H1 (cell line): Measurements from ENCODE around the gene FRG2C. TPM values are rescaled to one million over a fixed set of nuclear protein-coding genes. Genes with fewer than 3 reads are reported as not detected.
"Not testable (repeated sequence)": the region's sequence is repeated elsewhere in the genome, so short reads cannot be mapped to it uniquely, and the experiment has no call there.

ENCODE experiments used
- CTCF ChIA-PET: fragments of 300-600 bp; sonication (Branson Sonifier 250); formaldehyde crosslinking; loops from one replicate; lab custom pipeline; 2021; ENCODE audit not compliant: partially characterized antibody; lab: Charles Lee
- POLR2A ChIA-PET: fragments of 300-600 bp; sonication (Branson Sonifier 250); formaldehyde crosslinking; loops from one replicate; lab custom pipeline; 2021; ENCODE audit warnings: inconsistent platforms; ENCODE audit not compliant: partially characterized antibody; lab: Charles Lee
- DNase-seq, 2 experiments: peaks; one replicate each; pipeline versions ENCODE4 v3.0.0 to v3.0.0-alpha.2; 2010 to 2022; ENCODE audit warnings: low spot score in 2 of 2, low read depth in 1 of 2, mixed read lengths in 1 of 2
- FAIRE-seq: peaks from 2 replicates; lab custom pipeline; 2011; peaks lifted over from hg19 to GRCh38; lab: Jason Lieb, UNC
- H2AFZ ChIP-seq: 2 replicates; pipeline ENCODE4 v1.8.1; 2012; ENCODE audit warnings: low read length, inconsistent platforms
- H2AK5ac ChIP-seq: 2 replicates; pipeline ENCODE4 v1.6.1; 2013; ENCODE audit warnings: low read depth, low read length
- H2BK120ac ChIP-seq: replicated peaks from 2 replicates; pipeline ENCODE3; 2013; ENCODE audit warnings: low read depth, low read length, inconsistent platforms
- H2BK12ac ChIP-seq: 2 replicates; pipeline ENCODE4 v1.6.1; 2013; ENCODE audit warnings: low read depth, low read length
- H2BK15ac ChIP-seq: 2 replicates; pipeline ENCODE4 v1.6.1; 2013; ENCODE audit warnings: low read length
- H2BK20ac ChIP-seq: 2 replicates; pipeline ENCODE4 v1.6.1; 2013; ENCODE audit warnings: low read length
- H2BK5ac ChIP-seq: 2 replicates; pipeline ENCODE4 v1.6.1; 2013; ENCODE audit warnings: low read depth, low read length
- H3K14ac ChIP-seq: 2 replicates; pipeline ENCODE4 v1.6.1; 2013; ENCODE audit warnings: inconsistent platforms; ENCODE audit not compliant: insufficient read length
- H3K18ac ChIP-seq: 2 replicates; pipeline ENCODE4 v1.6.1; 2013; ENCODE audit warnings: low read length; ENCODE audit errors: extremely low read depth
- H3K23ac ChIP-seq: 2 replicates; pipeline ENCODE4 v1.6.1; 2013; ENCODE audit warnings: inconsistent platforms; ENCODE audit not compliant: insufficient read length
- H3K23me2 ChIP-seq: 2 replicates; pipeline ENCODE4 v1.6.1; 2013; ENCODE audit warnings: low read depth, low read length
- H3K27ac ChIP-seq: 2 replicates; pipeline ENCODE4 v1.6.1; 2011; ENCODE audit warnings: low read depth, low read length, inconsistent platforms
- H3K27me3 ChIP-seq, 4 experiments: replicated peaks in 1 of 4; 1 replicate in 1 of 4; 2 replicates in 3 of 4; pipeline versions ENCODE4 v1.6.1 to v1.8.1; 2011 to 2013; ENCODE audit warnings: low read length in 3 of 4, mild to moderate bottlenecking in 3 of 4, inconsistent platforms in 2 of 4, mixed read lengths in 2 of 4, moderate library complexity in 1 of 4; ENCODE audit not compliant: control insufficient read depth in 3 of 4, insufficient read depth in 3 of 4; ENCODE audit errors: extremely low read depth in 1 of 4
- H3K36me3 ChIP-seq, 4 experiments: 2 replicates each; pipeline versions ENCODE4 v1.6.1 to v1.8.1; 2011 to 2013; ENCODE audit warnings: mild to moderate bottlenecking in 4 of 4, low read length in 3 of 4, moderate library complexity in 2 of 4, control low read depth in 1 of 4, inconsistent platforms in 1 of 4; ENCODE audit not compliant: insufficient read depth in 4 of 4, control insufficient read depth in 2 of 4
- H3K4ac ChIP-seq: replicated peaks from 2 replicates; pipeline ENCODE3; 2013; ENCODE audit warnings: low read length, low read depth, mixed read lengths, inconsistent platforms; ENCODE audit not compliant: insufficient read length
- H3K4me1 ChIP-seq, 4 experiments: replicated peaks in 1 of 4; 1 replicate in 1 of 4; 2 replicates in 3 of 4; pipeline versions ENCODE4 v1.6.1 to v1.8.1; 2011 to 2013; ENCODE audit warnings: low read length in 3 of 4, inconsistent platforms in 2 of 4, mixed read lengths in 1 of 4; ENCODE audit not compliant: insufficient read depth in 4 of 4, control insufficient read depth in 3 of 4
- H3K4me2 ChIP-seq, 2 experiments: 2 replicates each; pipeline versions ENCODE4 v1.6.1 to v1.8.1; 2011 to 2013; ENCODE audit warnings: low read depth in 2 of 2, low read length in 2 of 2, control low read depth in 1 of 2, inconsistent platforms in 1 of 2, mild to moderate bottlenecking in 1 of 2; ENCODE audit not compliant: insufficient read depth in 1 of 2
- H3K4me3 ChIP-seq, 4 experiments: fragments of 200-600, 300-600 bp in 1 of 4; sonication (generic), shearing (Covaris generic), sonication (Bioruptor Twin) in 1 of 4; 2 replicates each; pipeline versions ENCODE4 v1.5.1 to v1.8.1; 2011 to 2016; ENCODE audit warnings: low read length in 4 of 4, low read depth in 3 of 4, control low read depth in 2 of 4, inconsistent platforms in 2 of 4, mild to moderate bottlenecking in 2 of 4, mixed read lengths in 1 of 4, moderate library complexity in 1 of 4; ENCODE audit not compliant: insufficient read depth in 2 of 4; ENCODE audit errors: extremely low read depth in 1 of 4
- H3K56ac ChIP-seq: replicated peaks from 2 replicates; pipeline ENCODE3; 2013; ENCODE audit warnings: low read depth, mild to moderate bottlenecking, mixed read lengths, low read length, inconsistent platforms; ENCODE audit not compliant: insufficient read length
- H3K79me1 ChIP-seq: 2 replicates; pipeline ENCODE4 v1.6.1; 2013; ENCODE audit warnings: low read depth, low read length, control low read depth
- H3K79me2 ChIP-seq, 2 experiments: 2 replicates each; pipeline versions ENCODE4 v1.6.1 to v1.8.1; 2012 to 2013; ENCODE audit warnings: low read length in 2 of 2, mild to moderate bottlenecking in 2 of 2, inconsistent platforms in 1 of 2; ENCODE audit not compliant: insufficient read depth in 2 of 2, control insufficient read depth in 1 of 2
- H3K9ac ChIP-seq, 4 experiments: replicated peaks in 1 of 4; 1 replicate in 1 of 4; 2 replicates in 3 of 4; pipeline versions ENCODE4 v1.6.1 to v1.8.1; 2011 to 2013; ENCODE audit warnings: low read depth in 3 of 4, low read length in 3 of 4, control low read depth in 2 of 4, mild to moderate bottlenecking in 2 of 4, moderate library complexity in 2 of 4, inconsistent platforms in 1 of 4; ENCODE audit errors: extremely low read depth in 1 of 4
- H3K9me3 ChIP-seq, 2 experiments: 2 replicates each; pipeline versions ENCODE4 v1.6.1 to v1.8.1; 2012 to 2013; ENCODE audit warnings: mild to moderate bottlenecking in 2 of 2, moderate library complexity in 2 of 2, control low read depth in 1 of 2, inconsistent platforms in 1 of 2, low read depth in 1 of 2, low read length in 1 of 2, mixed read lengths in 1 of 2; ENCODE audit not compliant: insufficient read depth in 2 of 2
- H4K20me1 ChIP-seq, 2 experiments: replicated peaks in 1 of 2; 2 replicates each; pipeline versions ENCODE3 to v1.8.1; 2011 to 2013; ENCODE audit warnings: inconsistent platforms in 2 of 2, low read length in 2 of 2, mild to moderate bottlenecking in 1 of 2; ENCODE audit not compliant: insufficient read depth in 2 of 2, control insufficient read depth in 1 of 2
- H4K5ac ChIP-seq: 2 replicates; pipeline ENCODE4 v1.6.1; 2013; ENCODE audit warnings: low read length, low read depth, mixed read lengths, inconsistent platforms; ENCODE audit not compliant: insufficient read length
- H4K8ac ChIP-seq: 2 replicates; pipeline ENCODE4 v1.8.0; 2013; ENCODE audit warnings: mild to moderate bottlenecking, moderate library complexity, low read length, inconsistent platforms; ENCODE audit not compliant: insufficient read depth; ENCODE audit errors: extremely low read depth
- H4K91ac ChIP-seq: replicated peaks from 2 replicates; pipeline ENCODE3; 2013; ENCODE audit warnings: low read length, mixed read lengths, inconsistent platforms; ENCODE audit not compliant: insufficient read length
- ASH2L ChIP-seq: fragments of 200-600, 300-600 bp; sonication (generic); IDR thresholded peaks from one replicate; pipeline ENCODE4 v1.7.1; 2017; ENCODE audit warnings: low read length
- WGBS, 2 experiments: shearing (Covaris generic) in 1 of 2; methylation state at CpG; one replicate each; pipeline versions ENCODE4 v1.1.6 to v1.1.7; 2013 to 2015; ENCODE audit warnings: low lambda C conversion rate in 2 of 2, mixed read lengths in 2 of 2, inconsistent platforms in 1 of 2, low coverage in 1 of 2, missing lambda C conversion rate in 1 of 2; ENCODE audit not compliant: insufficient replicate concordance in 2 of 2, insufficient coverage in 1 of 2, insufficient read length in 1 of 2; ENCODE audit errors: extremely low coverage in 1 of 2, missing lambda C conversion rate in 1 of 2; 5-methylcytosine and 5-hydroxymethylcytosine counted together
- polyA plus RNA-seq, 7 experiments: library from polyadenylated mRNA; depleted of rRNA in 3 of 7; stranded (reverse) in 5 of 7; unstranded in 2 of 7; fragments of >200 nt in 5 of 7; fragments of 200-250 nt in 2 of 7; gene quantifications; 1 replicate in 5 of 7; 2 replicates in 1 of 7; 4 replicates in 1 of 7; pipeline versions ENCODE4 v1.2.1 to v1.2.3, GENCODE V29; 2011 to 2013; ENCODE audit warnings: missing spikeins in 2 of 7, mixed read lengths in 2 of 7
- total RNA-seq: library from RNA; stranded (reverse); fragmentation: NEBNext Ultra II Directional; extraction: Animal tissue kit (Norgen Biotek cat#: 25700); gene quantifications from 2 replicates; pipeline ENCODE4 v1.2.1, GENCODE V29; 2021

FRG2C gene
- total and polyA plus RNA-seq, 2 of the 8 experiments (the other 6 are each of a cell fraction or from before 2014, with no cell fraction given) = not detected

GRCh38 chr3:75618666-75619305, 45.3 kb upstream of the FRG2C start:
- H3K14ac ChIP-seq, H3K27me3 ChIP-seq, H2AK5ac ChIP-seq, H3K18ac ChIP-seq, H3K79me2 ChIP-seq, H4K91ac ChIP-seq, H3K27ac ChIP-seq, H4K20me1 ChIP-seq, H4K5ac ChIP-seq, H3K9me3 ChIP-seq, H3K79me1 ChIP-seq, POLR2A ChIA-PET, H3K23ac ChIP-seq, H3K23me2 ChIP-seq, FAIRE-seq, H2BK20ac ChIP-seq, H3K56ac ChIP-seq, H2BK12ac ChIP-seq, H2BK5ac ChIP-seq, H2AFZ ChIP-seq, H3K9ac ChIP-seq, H4K8ac ChIP-seq, H2BK15ac ChIP-seq, H3K4me1 ChIP-seq, H2BK120ac ChIP-seq, H3K4ac ChIP-seq, H3K36me3 ChIP-seq: not testable (repeated sequence)
- CTCF ChIA-PET = interaction anchor here (0.7 to 4.9 kb wide), 3 partner anchors 12 to 15 kb away, joined by 3 to 25 read pairs (median 5); no protein-coding TSS in a partner anchor
- peak; percentile 13 for TF ChIP-seq ASH2L
- WGBS, 2 experiments = 1% methylated on average over 19 of the region's 43 CpGs; no CpG with 5 or more reads in 1 of the 2 experiments
- H3K4me3 ChIP-seq = peak overlapping the region; percentile 38 to 78 (median 48)
- peak overlapping the region; percentile 65 to 88 for H3K4me2 ChIP-seq
- peak in 1 of 2 experiments; percentile 89 for DNase-seq
